ENCODE data around the gene SYT12. TPM values are rescaled to one million over a fixed set of nuclear protein-coding genes. Genes with fewer than 3 reads are reported as not detected.

Gene SYT12
- total and polyA plus RNA-seq, 4 donors: 0.12 to 0.25 (median 0.17) TPM; not detected in 1

DNA sequence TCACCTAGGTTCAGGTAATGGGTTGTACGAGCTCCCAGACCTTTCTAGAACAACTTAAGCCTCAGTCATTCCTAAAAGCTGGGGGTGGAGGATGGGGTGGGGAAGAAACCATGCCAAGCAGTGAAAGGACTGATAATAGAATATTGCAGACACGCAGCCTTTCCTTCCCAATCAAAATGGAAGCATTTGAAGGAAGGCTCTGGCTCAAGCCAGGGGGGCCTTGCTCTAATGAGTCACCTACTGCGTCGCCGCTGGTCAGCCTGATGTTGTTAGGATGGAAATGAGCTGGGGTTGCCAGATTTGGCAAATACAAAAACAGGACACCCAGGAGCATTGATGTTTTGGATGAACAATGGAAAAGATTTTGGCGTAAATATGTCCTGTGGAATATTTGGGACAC lies 6.2 kb downstream of the SYT12 start:
- Histone ChIP-seq H3K9me3 (ENCODE audit: control insufficient read depth in 4 of 4, insufficient read depth in 3 of 4, low read length in 3 of 4) (no peaks in the 10 kb centered on the region), H3K27ac (ENCODE audit: low read depth in 1 of 2, low read length in 1 of 2) (no peak overlapping the region), H3K4me3 (no peak overlapping the region), H3K36me3 (ENCODE audit: control insufficient read depth in 4 of 4, insufficient read depth in 4 of 4, low read length in 4 of 4) (no peaks in the 10 kb centered on the region), H3K4me1 (ENCODE audit: control insufficient read depth in 5 of 5, insufficient read depth in 5 of 5, low read length in 5 of 5) (no peaks in the 10 kb centered on the region), H3K9ac (ENCODE audit: insufficient read depth in 1 of 2, low read length in 2 of 2) (no peak overlapping the region), H3K27me3 (ENCODE audit: control insufficient read depth in 3 of 3, insufficient read depth in 3 of 3, low read length in 2 of 3) (peaks cover 3 to 13% (median 3%) of the 10 kb centered on the region in 3 donors)
- no peak for TF ChIP-seq CTCF (IDR thresholded peaks at IDR 0.05; ENCODE audit: control extremely low read depth, extremely low read depth)
- ATAC-seq (ENCODE audit: insufficient read depth, low FRiP score) (no peak), DNase-seq (no peak)
- 81 to 84% methylated on average over 6 of the region's 6 CpGs for WGBS, 2 donors

DNA sequence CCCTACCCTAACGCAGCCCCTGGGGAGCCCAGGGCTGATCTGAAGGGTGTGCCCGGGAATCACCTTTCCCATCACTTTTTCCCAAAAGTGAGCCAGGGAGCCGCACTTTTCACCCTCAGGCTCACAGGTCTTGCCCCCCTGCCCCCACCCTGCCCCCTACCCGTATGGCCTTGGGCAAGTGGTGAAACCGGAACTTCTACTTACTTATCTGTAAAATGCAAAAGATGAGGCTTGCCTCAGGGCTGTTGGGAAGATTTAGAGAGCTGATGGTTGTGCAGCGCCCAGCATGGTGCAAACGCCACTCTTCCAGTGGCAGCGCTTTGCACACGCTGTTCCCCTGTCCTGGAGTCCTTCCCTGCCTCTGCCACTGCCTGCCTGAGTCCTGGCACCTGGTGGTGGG lies 8.0 kb downstream of the SYT12 start:
- H3K27ac ChIP-seq (ENCODE audit: low read depth in 1 of 2, low read length in 1 of 2): no peak overlapping the region
- 53 to 58% methylated on average over 9 of the region's 9 CpGs for WGBS, 2 donors

DNA sequence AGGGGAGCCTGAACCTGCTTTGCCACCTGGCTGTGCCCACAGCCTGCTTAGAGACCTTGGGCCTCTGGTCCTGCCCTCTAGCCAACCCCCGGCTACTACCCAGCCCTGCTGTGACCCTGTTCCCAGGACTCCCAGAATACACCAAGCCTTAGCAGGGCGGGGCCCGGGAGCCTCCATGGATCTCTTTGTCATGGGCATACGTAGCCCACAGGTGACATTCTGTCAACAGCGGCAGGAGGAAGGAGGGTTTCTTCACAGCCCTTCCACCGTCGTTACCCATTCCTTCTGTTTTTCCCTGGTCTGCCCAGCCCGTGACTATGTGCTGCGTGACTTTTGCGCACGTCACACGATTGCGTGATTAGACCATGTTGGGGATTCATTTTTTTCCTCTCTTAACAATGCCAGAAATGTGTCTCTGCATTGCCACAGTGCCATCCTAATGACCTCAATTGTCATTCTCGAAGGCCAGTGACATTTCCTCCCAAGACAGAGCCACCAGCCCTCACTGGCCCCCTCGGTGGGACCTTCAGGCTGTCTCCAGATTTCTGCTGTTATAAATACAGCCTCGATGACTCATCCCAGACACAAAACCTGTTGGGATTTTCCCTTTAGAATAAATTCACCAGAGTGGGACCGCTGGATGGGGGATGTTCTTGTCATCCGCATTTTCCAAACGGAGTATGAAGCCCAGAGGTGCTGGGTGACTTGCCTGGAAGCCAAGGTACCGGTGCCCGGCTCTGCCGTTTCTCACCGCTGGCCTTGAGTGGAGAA lies 9.0 kb downstream of the SYT12 start:
- Histone ChIP-seq H3K4me1 (ENCODE audit: control insufficient read depth in 5 of 5, insufficient read depth in 5 of 5, low read length in 5 of 5) (no peaks in the 10 kb centered on the region), H3K9ac (ENCODE audit: insufficient read depth in 1 of 2, low read length in 2 of 2) (no peak overlapping the region), H3K9me3 (ENCODE audit: control insufficient read depth in 4 of 4, insufficient read depth in 3 of 4, low read length in 3 of 4) (no peaks in the 10 kb centered on the region), H3K4me3 (no peak overlapping the region), H3K27me3 (ENCODE audit: control insufficient read depth in 3 of 3, insufficient read depth in 3 of 3, low read length in 2 of 3) (no peaks in the 10 kb centered on the region), H3K27ac (ENCODE audit: low read depth in 1 of 2, low read length in 1 of 2) (no peak overlapping the region), H3K36me3 (ENCODE audit: control insufficient read depth in 4 of 4, insufficient read depth in 4 of 4, low read length in 4 of 4) (no peaks in the 10 kb centered on the region)
- TF ChIP-seq CTCF (IDR thresholded peaks at IDR 0.05; ENCODE audit: control extremely low read depth, extremely low read depth): no peak
- DNase-seq (no peak), ATAC-seq (ENCODE audit: insufficient read depth, low FRiP score) (no peak)
- 78 to 80% methylated on average over 23 of the region's 23 CpGs for WGBS, 2 donors

More for the DNA sequence above, 8.0 kb downstream of the SYT12 start:
- Histone ChIP-seq H3K9ac (ENCODE audit: insufficient read depth in 1 of 2, low read length in 2 of 2) (no peak overlapping the region), H3K36me3 (ENCODE audit: control insufficient read depth in 4 of 4, insufficient read depth in 4 of 4, low read length in 4 of 4) (no peaks in the 10 kb centered on the region), H3K27me3 (ENCODE audit: control insufficient read depth in 3 of 3, insufficient read depth in 3 of 3, low read length in 2 of 3) (peaks cover 0 to 3% (median 0%) of the 10 kb centered on the region in 3 donors), H3K4me3 (no peak overlapping the region), H3K4me1 (ENCODE audit: control insufficient read depth in 5 of 5, insufficient read depth in 5 of 5, low read length in 5 of 5) (no peaks in the 10 kb centered on the region), H3K9me3 (ENCODE audit: control insufficient read depth in 4 of 4, insufficient read depth in 3 of 4, low read length in 3 of 4) (no peaks in the 10 kb centered on the region)
- DNase-seq: no peak
- no peak for TF ChIP-seq CTCF (IDR thresholded peaks at IDR 0.05; ENCODE audit: control extremely low read depth, extremely low read depth)
- no peak for ATAC-seq (ENCODE audit: insufficient read depth, low FRiP score)

All from lung (tissue), 12 donors.